Sigmoid colon (tissue), 7 donors: ENCODE results near the gene PDE4D. TPM values are rescaled to one million over a fixed set of nuclear protein-coding genes. Genes with fewer than 3 reads are reported as not detected.

ENCODE experiments used
- DNase-seq: peaks from one replicate; pipeline ENCODE4 v3.0.0-alpha.2; 2019
- H3K27ac ChIP-seq, 4 donors: fragments of 200-600 bp; sonication (generic); one replicate each; pipeline ENCODE4 v1.5.1; 2016 to 2019; ENCODE audit warnings: mild to moderate bottlenecking in 1 of 4
- H3K27me3 ChIP-seq, 3 donors: fragments of 200-600 bp; sonication (generic); one replicate each; pipeline ENCODE4 v1.5.1; 2019; ENCODE audit warnings: mild to moderate bottlenecking in 1 of 3
- H3K36me3 ChIP-seq, 4 donors: fragments of 200-600 bp; sonication (generic); one replicate each; pipeline ENCODE4 v1.5.1; 2016 to 2019
- H3K4me1 ChIP-seq, 4 donors: fragments of 200-600 bp; sonication (generic); one replicate each; pipeline ENCODE4 v1.5.1; 2017 to 2019
- H3K4me3 ChIP-seq, 4 donors: fragments of 200-600 bp; sonication (generic); one replicate each; pipeline ENCODE4 v1.5.1; 2017 to 2019; ENCODE audit warnings: mild to moderate bottlenecking in 2 of 4, moderate library complexity in 1 of 4
- H3K9me3 ChIP-seq, 4 donors: fragments of 200-600 bp in 3 of 4; sonication (generic) in 3 of 4; one replicate each; pipeline versions ENCODE4 v1.5.1 to v1.6.1; 2013 to 2019
- EP300 ChIP-seq, 4 donors: sonication (generic); formaldehyde crosslinking; IDR thresholded peaks; one replicate each; pipeline ENCODE4 v1.6.1; 2017; ENCODE audit warnings: antibody characterized with exemption in 4 of 4
- POLR2A ChIP-seq, 2 donors: fragments of 450-650 bp; IDR thresholded peaks; one replicate each; pipeline ENCODE4 v1.6.1; 2016; ENCODE audit warnings: antibody characterized with exemption in 2 of 2, mild to moderate bottlenecking in 2 of 2, moderate library complexity in 2 of 2
- POLR2AphosphoS5 ChIP-seq, 4 donors: sonication (generic); formaldehyde crosslinking; IDR thresholded peaks; one replicate each; pipeline ENCODE4 v1.6.1; 2017; ENCODE audit warnings: antibody characterized with exemption in 4 of 4
- WGBS, 2 donors: extraction: QIAGEN DNeasy Blood & Tissue Kit; methylation state at CpG; one replicate each; pipeline ENCODE4 v1.1.7; 2013; 5-methylcytosine and 5-hydroxymethylcytosine counted together
- intact Hi-C: fragments of 100-400 bp; cut with DNase I; formaldehyde crosslinking; loops from one replicate; pipeline ENCODE4 v1.15.1; 2023
- polyA plus RNA-seq, 3 donors: library from polyadenylated mRNA; stranded (reverse); fragments of 200-250 nt; gene quantifications; one replicate each; pipeline ENCODE4 v1.2.3, GENCODE V29; 2013
- total RNA-seq, 4 donors: library from RNA; depleted of rRNA; stranded (reverse); fragments of >200 nt; gene quantifications; one replicate each; pipeline ENCODE4 v1.1.0, GENCODE V29; 2016
- TF ChIP-seq, protein P1 (sequence below), 4 experiments: fragments of 450-650 bp in 3 of 4; fragments of 200-600 bp in 1 of 4; IDR thresholded peaks; one replicate each; pipeline ENCODE4 v1.5.1; 2016 to 2019; ENCODE audit warnings: antibody characterized with exemption in 4 of 4, mild to moderate bottlenecking in 3 of 4, moderate library complexity in 2 of 4
- donor health status: healthy with polysubstance abuse.
- donor health status: Bipolar disorder and iron deficiency.
- donor health status: healthy.

Gene PDE4D
- total and polyA plus RNA-seq, 7 donors = 6.0 to 289 (median 169) TPM

DNA sequence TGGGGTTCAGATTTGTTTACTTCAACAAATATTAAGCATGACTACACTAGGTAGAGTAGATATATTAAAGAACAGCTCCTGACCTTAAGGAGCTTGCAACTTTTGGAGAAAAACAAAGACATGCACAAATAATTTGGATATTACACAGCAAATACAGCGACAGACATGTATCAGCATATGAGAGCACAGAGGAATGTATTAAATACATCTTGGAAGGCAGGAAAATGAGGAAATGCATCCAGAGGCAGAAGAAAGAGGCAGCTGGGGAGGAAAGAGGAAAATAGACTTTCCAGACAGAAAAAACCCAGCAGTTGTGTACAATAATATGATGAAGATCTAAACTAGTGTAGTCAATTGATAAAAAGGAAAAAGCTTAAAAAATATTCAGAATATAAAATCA, 392.2 kb downstream of the PDE4D start:
- 89 to 97% methylated on average over 1 of the region's 1 CpG for WGBS, 2 donors

DNA sequence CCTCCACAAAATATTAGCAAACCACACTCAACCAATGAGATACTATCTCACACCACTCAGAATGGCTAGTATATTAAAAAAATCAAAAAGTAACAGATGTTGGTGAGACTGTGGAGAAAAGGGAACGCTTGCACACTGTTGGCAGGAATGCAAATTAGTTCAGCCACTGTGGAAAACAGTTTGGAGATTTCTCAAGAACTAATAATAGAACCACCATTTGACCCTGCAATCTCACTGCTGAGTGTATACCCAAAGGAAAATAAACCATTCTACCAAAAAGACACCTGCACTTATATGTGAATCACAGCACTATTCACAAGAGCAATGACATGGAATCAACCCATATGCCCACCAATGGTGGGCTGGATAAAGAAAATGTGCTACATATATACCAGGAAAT, 393.5 kb downstream of the PDE4D start:
- intact Hi-C loops = loop anchor here (5.0 kb wide), 1 partner anchor 172 kb away; no protein-coding TSS in a partner anchor
- WGBS, 2 donors = 70 to 83% methylated on average over 1 of the region's 1 CpG
- Histone ChIP-seq H3K27ac (no peak overlapping the region), H3K36me3 (no peaks in the 10 kb centered on the region), H3K27me3 (no peaks in the 10 kb centered on the region), H3K9me3 (no peaks in the 10 kb centered on the region), H3K4me3 (no peak overlapping the region), H3K4me1 (peaks cover 0 to 14% (median 6%) of the 10 kb centered on the region in 4 donors)
- TF ChIP-seq POLR2A (IDR thresholded peaks at IDR 0.05) (no peak), EP300 (IDR thresholded peaks at IDR 0.05) (no peak), POLR2AphosphoS5 (IDR thresholded peaks at IDR 0.05) (no peak)
- TF ChIP-seq, protein P1, sequence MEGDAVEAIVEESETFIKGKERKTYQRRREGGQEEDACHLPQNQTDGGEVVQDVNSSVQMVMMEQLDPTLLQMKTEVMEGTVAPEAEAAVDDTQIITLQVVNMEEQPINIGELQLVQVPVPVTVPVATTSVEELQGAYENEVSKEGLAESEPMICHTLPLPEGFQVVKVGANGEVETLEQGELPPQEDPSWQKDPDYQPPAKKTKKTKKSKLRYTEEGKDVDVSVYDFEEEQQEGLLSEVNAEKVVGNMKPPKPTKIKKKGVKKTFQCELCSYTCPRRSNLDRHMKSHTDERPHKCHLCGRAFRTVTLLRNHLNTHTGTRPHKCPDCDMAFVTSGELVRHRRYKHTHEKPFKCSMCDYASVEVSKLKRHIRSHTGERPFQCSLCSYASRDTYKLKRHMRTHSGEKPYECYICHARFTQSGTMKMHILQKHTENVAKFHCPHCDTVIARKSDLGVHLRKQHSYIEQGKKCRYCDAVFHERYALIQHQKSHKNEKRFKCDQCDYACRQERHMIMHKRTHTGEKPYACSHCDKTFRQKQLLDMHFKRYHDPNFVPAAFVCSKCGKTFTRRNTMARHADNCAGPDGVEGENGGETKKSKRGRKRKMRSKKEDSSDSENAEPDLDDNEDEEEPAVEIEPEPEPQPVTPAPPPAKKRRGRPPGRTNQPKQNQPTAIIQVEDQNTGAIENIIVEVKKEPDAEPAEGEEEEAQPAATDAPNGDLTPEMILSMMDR (IDR thresholded peaks at IDR 0.05) = no peak
- DNase-seq = no peak

More for the DNA sequence above, 392.2 kb downstream of the PDE4D start:
- Histone ChIP-seq H3K27ac (no peak overlapping the region), H3K27me3 (no peaks in the 10 kb centered on the region), H3K9me3 (no peaks in the 10 kb centered on the region), H3K4me1 (peaks cover 0 to 28% (median 11%) of the 10 kb centered on the region in 4 donors), H3K4me3 (no peak overlapping the region), H3K36me3 (no peaks in the 10 kb centered on the region)
- intact Hi-C loops = loop anchor here (5.0 kb wide), 1 partner anchor 171 kb away; no protein-coding TSS in a partner anchor
- TF ChIP-seq POLR2AphosphoS5 (IDR thresholded peaks at IDR 0.05) (no peak), EP300 (IDR thresholded peaks at IDR 0.05) (no peak), POLR2A (IDR thresholded peaks at IDR 0.05) (no peak)
- TF ChIP-seq, protein P1 (IDR thresholded peaks at IDR 0.05) = no peak
- no peak for DNase-seq

- 86 to 96% methylated on average over 1 of the region's 1 CpG for WGBS, 2 donors
- Histone ChIP-seq H3K4me3 (no peak overlapping the region), H3K9me3 (no peaks in the 10 kb centered on the region), H3K27me3 (no peaks in the 10 kb centered on the region), H3K4me1 (peaks cover 0 to 12% (median 5%) of the 10 kb centered on the region in 4 donors), H3K36me3 (no peaks in the 10 kb centered on the region), H3K27ac (no peak overlapping the region)
- intact Hi-C loops = no loop called here
- TF ChIP-seq EP300 (IDR thresholded peaks at IDR 0.05) (no peak), POLR2A (IDR thresholded peaks at IDR 0.05) (no peak), POLR2AphosphoS5 (IDR thresholded peaks at IDR 0.05) (no peak)
- TF ChIP-seq, protein P1 (IDR thresholded peaks at IDR 0.05) = no peak
- DNase-seq = no peak
Observed at GRCh38 chr5:59497207-59497606, 396.3 kb downstream of the PDE4D start.

- Histone ChIP-seq H3K27ac (no peak overlapping the region), H3K27me3 (no peaks in the 10 kb centered on the region), H3K9me3 (no peaks in the 10 kb centered on the region), H3K36me3 (no peaks in the 10 kb centered on the region), H3K4me3 (no peak overlapping the region), H3K4me1 (peaks cover 0 to 8% (median 3%) of the 10 kb centered on the region in 4 donors)
- intact Hi-C loops = no loop called here
- 92 to 95% methylated on average over 17 of the region's 17 CpGs for whole genome bisulfite sequencing, 2 donors
- no peak for DNase-seq
- TF ChIP-seq, protein P1 (IDR thresholded peaks at IDR 0.05) = no peak
- no peak for TF ChIP-seq POLR2AphosphoS5 (IDR thresholded peaks at IDR 0.05)
- no peak for TF ChIP-seq POLR2A (IDR thresholded peaks at IDR 0.05)
- TF ChIP-seq EP300 (IDR thresholded peaks at IDR 0.05) = no peak
Observed at GRCh38 chr5:59496524-59497134, 396.9 kb downstream of the PDE4D start.
